ENCODE data around the gene NEURL3. TPM values are rescaled to one million over a fixed set of nuclear protein-coding genes. Genes with fewer than 3 reads are reported as not detected.
"Not testable (repeated sequence)": the region's sequence is repeated elsewhere in the genome, so short reads cannot be mapped to it uniquely, and the experiment has no call there.

The NEURL3 gene, protein sequence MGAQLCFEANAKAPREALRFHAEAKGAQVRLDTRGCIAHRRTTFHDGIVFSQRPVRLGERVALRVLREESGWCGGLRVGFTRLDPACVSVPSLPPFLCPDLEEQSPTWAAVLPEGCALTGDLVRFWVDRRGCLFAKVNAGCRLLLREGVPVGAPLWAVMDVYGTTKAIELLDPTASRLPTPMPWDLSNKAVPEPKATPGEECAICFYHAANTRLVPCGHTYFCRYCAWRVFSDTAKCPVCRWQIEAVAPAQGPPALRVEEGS
- total RNA-seq: not detected in 2 replicates
- long read RNA-seq: 0 reads

DNA sequence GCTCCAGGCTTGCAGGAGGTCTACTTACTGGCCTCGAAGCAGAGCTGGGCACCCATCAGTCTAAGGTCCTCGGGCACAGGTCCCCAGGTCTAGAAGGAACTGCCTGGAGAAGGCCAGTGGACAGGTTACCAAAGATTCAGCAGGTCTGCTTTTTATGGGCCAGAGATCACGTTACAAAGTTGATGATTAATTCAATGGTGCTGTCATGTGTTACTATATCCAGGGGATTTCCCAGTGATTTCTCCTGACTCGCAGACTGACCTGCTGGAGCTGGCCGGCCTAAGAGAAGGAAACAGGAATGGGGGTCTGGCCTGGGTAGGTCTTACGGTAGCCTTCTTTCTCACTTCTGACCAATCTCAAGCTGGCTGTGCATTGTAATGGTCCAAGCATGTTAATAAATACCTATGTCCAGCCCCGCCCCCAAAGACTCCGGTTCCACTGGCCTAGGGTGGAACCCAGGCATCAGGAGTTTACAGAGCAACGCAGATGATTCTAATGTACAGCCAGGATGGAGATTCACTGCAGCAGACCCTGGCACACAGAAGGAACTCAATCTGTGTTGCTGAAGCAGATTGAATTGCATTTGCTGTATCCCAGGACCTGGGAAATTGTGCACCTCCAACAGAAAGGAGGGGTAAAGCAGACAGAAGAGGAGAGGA lies at the start of gene NEURL3:
TSS of gene NEURL3 (minus strand) at position 127 of the 659 bp plus-strand sequence. CDS start at position 56, 71 bp downstream.
- peak; percentile 76 for DNase-seq (ENCODE audit: extremely low spot score, unreplicated experiment)
- Mint-ChIP-seq H3K4me3 (ENCODE audit: unreplicated experiment) (no peak within 1 kb of the TSS), H3K36me3 (ENCODE audit: unreplicated experiment) (no peaks in the 10 kb centered on the region), H3K9me3 (ENCODE audit: unreplicated experiment) (no peaks in the 10 kb centered on the region), H3K27me3 (ENCODE audit: unreplicated experiment) (peaks cover 5% of the 10 kb centered on the region), H3K27ac (ENCODE audit: unreplicated experiment) (no peak within 1 kb of the TSS), H3K4me1 (ENCODE audit: unreplicated experiment) (peaks cover 10% of the 10 kb centered on the region)
- TF ChIP-seq, protein P1, sequence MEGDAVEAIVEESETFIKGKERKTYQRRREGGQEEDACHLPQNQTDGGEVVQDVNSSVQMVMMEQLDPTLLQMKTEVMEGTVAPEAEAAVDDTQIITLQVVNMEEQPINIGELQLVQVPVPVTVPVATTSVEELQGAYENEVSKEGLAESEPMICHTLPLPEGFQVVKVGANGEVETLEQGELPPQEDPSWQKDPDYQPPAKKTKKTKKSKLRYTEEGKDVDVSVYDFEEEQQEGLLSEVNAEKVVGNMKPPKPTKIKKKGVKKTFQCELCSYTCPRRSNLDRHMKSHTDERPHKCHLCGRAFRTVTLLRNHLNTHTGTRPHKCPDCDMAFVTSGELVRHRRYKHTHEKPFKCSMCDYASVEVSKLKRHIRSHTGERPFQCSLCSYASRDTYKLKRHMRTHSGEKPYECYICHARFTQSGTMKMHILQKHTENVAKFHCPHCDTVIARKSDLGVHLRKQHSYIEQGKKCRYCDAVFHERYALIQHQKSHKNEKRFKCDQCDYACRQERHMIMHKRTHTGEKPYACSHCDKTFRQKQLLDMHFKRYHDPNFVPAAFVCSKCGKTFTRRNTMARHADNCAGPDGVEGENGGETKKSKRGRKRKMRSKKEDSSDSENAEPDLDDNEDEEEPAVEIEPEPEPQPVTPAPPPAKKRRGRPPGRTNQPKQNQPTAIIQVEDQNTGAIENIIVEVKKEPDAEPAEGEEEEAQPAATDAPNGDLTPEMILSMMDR (IDR thresholded peaks at IDR 0.05): no peak

DNA sequence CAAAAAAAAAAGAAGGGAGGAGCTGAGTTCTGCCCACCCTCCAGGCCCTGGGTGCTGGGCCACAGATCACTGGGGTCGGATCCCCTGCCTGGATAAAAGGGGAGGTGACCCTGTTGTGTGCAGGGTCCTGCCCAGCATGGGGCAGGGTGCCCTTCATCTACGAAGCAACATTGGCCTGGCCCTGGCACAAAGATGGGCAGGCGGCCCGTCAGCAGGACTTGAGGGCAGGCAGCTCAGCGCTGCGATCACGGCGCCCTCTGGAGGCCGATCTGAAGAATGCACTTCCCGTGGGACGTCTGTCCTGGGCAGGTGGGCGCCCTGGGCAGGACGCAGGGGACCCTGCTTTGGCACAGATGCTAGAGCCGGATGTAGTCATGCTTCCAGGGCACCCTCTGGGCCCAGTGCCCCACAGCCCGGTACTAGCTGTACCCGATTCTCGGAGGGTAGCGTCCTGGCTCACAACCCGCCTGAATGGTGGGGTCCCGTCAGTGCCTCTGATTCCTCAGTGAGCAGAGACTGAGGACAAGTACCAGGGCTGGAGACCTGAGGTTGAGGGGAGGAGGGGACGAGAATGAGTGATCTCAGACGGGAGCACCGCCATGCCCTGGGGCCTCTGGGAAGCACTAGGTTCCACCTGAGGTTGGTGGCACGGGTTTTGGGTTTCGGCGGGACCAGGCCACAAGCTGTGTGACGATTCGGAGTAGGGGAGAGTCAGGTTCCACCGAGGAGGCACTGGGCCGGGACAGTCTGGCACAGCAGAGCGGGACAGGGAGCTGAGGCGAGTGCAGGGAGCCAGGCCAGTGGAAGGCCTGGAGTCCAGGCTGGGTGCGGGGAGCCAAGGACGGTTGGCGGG lies 49.4 kb upstream of the NEURL3 start:
- H3K4me1 Mint-ChIP-seq (ENCODE audit: unreplicated experiment): peaks cover 6% of the 10 kb centered on the region
- TF ChIP-seq, protein P1 (IDR thresholded peaks at IDR 0.05): peak; percentile 96
- peaks cover 3% of the 10 kb centered on the region for H3K36me3 Mint-ChIP-seq (ENCODE audit: unreplicated experiment)
- DNase-seq (ENCODE audit: extremely low spot score, unreplicated experiment): no peak
- H3K4me3 Mint-ChIP-seq (ENCODE audit: unreplicated experiment): no peak overlapping the region
- H3K27ac Mint-ChIP-seq (ENCODE audit: unreplicated experiment): no peak overlapping the region
- no peaks in the 10 kb centered on the region for H3K27me3 Mint-ChIP-seq (ENCODE audit: unreplicated experiment)
- no peaks in the 10 kb centered on the region for H3K9me3 Mint-ChIP-seq (ENCODE audit: unreplicated experiment)

DNA sequence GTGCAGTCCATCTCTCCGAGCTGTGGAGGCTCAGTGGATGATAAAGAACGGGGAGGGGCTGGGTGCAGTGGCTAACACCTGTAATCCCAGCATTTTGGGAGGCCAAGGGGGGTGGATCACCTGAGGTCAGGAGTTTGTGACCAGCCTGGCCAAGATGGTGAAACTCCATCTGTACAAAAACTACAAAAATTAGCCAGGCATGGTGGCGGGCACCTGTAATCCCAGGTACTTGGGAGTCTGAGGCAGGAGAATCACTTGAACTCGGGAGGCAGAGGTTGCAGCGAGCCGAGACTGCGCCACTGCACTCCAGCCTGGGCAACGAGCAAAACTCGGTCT lies 48.8 kb upstream of the NEURL3 start:
- H3K27me3 Mint-ChIP-seq (ENCODE audit: unreplicated experiment); H3K27ac Mint-ChIP-seq (ENCODE audit: unreplicated experiment); H3K4me3 Mint-ChIP-seq (ENCODE audit: unreplicated experiment); H3K36me3 Mint-ChIP-seq (ENCODE audit: unreplicated experiment); H3K4me1 Mint-ChIP-seq (ENCODE audit: unreplicated experiment); DNase-seq (ENCODE audit: extremely low spot score, unreplicated experiment); H3K9me3 Mint-ChIP-seq (ENCODE audit: unreplicated experiment): not testable (repeated sequence)

DNA sequence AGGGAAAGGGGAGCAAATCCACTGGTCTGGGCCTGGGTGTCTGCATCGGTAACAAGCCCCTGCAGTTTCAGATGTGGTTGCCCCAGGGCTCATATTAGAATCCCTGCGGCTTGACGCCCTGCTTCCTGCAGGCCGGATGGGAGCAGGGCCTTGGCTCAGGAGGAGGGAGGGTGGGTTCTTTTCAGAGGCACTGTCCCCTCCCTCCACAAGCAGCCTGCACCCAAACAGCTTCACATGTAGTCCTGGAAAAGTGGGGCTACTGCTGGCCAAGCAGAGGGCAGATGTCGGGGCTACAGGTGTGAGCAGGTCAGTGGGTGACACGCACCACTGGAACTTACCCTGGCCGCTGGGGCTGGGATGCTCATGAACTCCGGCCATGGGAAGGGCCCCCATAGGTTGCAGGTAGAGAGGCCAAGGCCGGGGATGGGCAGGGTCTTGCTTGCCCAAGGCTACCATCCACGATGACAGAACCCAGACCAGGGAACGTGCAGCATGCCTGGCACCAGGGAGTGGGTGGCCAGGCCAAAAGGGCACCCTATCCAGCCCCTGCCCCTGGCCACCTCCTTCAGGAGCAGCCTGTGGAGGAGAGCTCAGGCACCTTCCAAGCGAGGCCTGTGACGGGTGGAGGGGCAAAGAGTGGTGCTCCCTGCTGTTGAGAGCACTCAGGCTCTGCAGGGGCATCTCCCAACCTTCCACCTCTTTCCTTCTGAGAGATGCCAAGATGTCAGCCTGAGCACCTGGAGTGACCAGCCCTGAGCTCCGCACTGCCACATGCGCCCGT lies 48.2 kb upstream of the NEURL3 start:
- H3K27me3 Mint-ChIP-seq (ENCODE audit: unreplicated experiment): no peaks in the 10 kb centered on the region
- no peak overlapping the region for H3K27ac Mint-ChIP-seq (ENCODE audit: unreplicated experiment)
- no peaks in the 10 kb centered on the region for H3K9me3 Mint-ChIP-seq (ENCODE audit: unreplicated experiment)
- no peak overlapping the region for H3K4me3 Mint-ChIP-seq (ENCODE audit: unreplicated experiment)
- H3K4me1 Mint-ChIP-seq (ENCODE audit: unreplicated experiment): peaks cover 8% of the 10 kb centered on the region
- DNase-seq (ENCODE audit: extremely low spot score, unreplicated experiment): no peak
- H3K36me3 Mint-ChIP-seq (ENCODE audit: unreplicated experiment): peaks cover 5% of the 10 kb centered on the region
- TF ChIP-seq, protein P1 (IDR thresholded peaks at IDR 0.05): no peak
